Measurements from ENCODE around the gene PITPNM1.
A peak's percentile ranks its signal among the peaks of the same experiment; 100 is the strongest.

Gene PITPNM1

GRCh38 chr11:67510023-67510345 lies 4.8 kb upstream of the PITPNM1 start:
- no peak for DNase-seq (ENCODE audit: extremely low spot score)
- POLR2A ChIA-PET = no interaction called here
- TF ChIP-seq CTCF (IDR thresholded peaks at IDR 0.05; ENCODE audit: control extremely low read depth, extremely low read depth, low read depth, missing control alignments) = no peak
- CTCF ChIA-PET = no interaction called here

GRCh38 chr11:67508486-67509121 lies 3.4 kb upstream of the PITPNM1 start:
- DNase-seq (ENCODE audit: extremely low spot score) = peak; percentile 99
- no peak for TF ChIP-seq CTCF (IDR thresholded peaks at IDR 0.05; ENCODE audit: control extremely low read depth, extremely low read depth, low read depth, missing control alignments)
- POLR2A ChIA-PET = no interaction called here
- CTCF ChIA-PET = interaction anchor here (1.0 to 2.1 kb wide), 3 partner anchors 107 to 153 kb away, joined by 3 to 9 read pairs (median 3); partner anchors contain the start of gene PPP1CA

- peak; percentile 99 for DNase-seq (ENCODE audit: extremely low spot score)
- ChIA-PET CTCF (interaction anchor here (1.0 to 2.1 kb wide), 5 partner anchors 107 to 152 kb away, joined by 3 to 9 read pairs (median 3); partner anchors contain the start of gene PPP1CA), POLR2A (no interaction called here)
- TF ChIP-seq CTCF (IDR thresholded peaks at IDR 0.05; ENCODE audit: control extremely low read depth, extremely low read depth, low read depth, missing control alignments) = no peak
Measured at GRCh38 chr11:67507864-67508485, 2.8 kb upstream of the PITPNM1 start, which contains the start of gene CDK2AP2. TSS of gene CDK2AP2 (minus strand) at chr11:67508162. CDS start at chr11:67508082, 80 bp downstream.

GRCh38 chr11:67507242-67507863 lies 2.2 kb upstream of the PITPNM1 start:
- TF ChIP-seq CTCF (IDR thresholded peaks at IDR 0.05; ENCODE audit: control extremely low read depth, extremely low read depth, low read depth, missing control alignments) = no peak
- no peak for DNase-seq (ENCODE audit: extremely low spot score)
- ChIA-PET CTCF (interaction anchor here (1.0 to 2.1 kb wide), 5 partner anchors 106 to 151 kb away, joined by 3 to 9 read pairs (median 3); partner anchors contain the start of gene PPP1CA), POLR2A (no interaction called here)

- ChIA-PET POLR2A (interaction anchor here (0.6 kb wide), 1 partner anchor 311 kb away, joined by 5 read pairs; no protein-coding TSS in a partner anchor), CTCF (interaction anchor here (0.7 to 2.1 kb wide), 4 partner anchors 47 to 115 kb away, joined by 3 to 15 read pairs (median 6); partner anchors contain the start of genes PPP1CA and RAD9A)
- no peak for DNase-seq (ENCODE audit: extremely low spot score)
- TF ChIP-seq CTCF (IDR thresholded peaks at IDR 0.05; ENCODE audit: control extremely low read depth, extremely low read depth, low read depth, missing control alignments) = no peak
Measured at GRCh38 chr11:67506426-67507051, 1.4 kb upstream of the PITPNM1 start.

Data from GM10248 (cell line).